Esophagus muscularis mucosa (tissue), 4 donors: ENCODE data around the gene SMCO4.

ENCODE experiments used
- CTCF ChIP-seq, 3 experiments: fragments of 200-600 bp in 2 of 3; fragments of 450-650 bp in 1 of 3; sonication (generic) in 2 of 3; IDR thresholded peaks; one replicate each; pipeline ENCODE4 v1.5.1; 2017 to 2019; ENCODE audit warnings: antibody characterized with exemption in 3 of 3, mild to moderate bottlenecking in 2 of 3, moderate library complexity in 1 of 3
- EP300 ChIP-seq: sonication (generic); formaldehyde crosslinking; IDR thresholded peaks from one replicate; pipeline ENCODE4 v1.6.1; 2017; ENCODE audit warnings: antibody characterized with exemption
- POLR2A ChIP-seq: fragments of 450-650 bp; IDR thresholded peaks from one replicate; pipeline ENCODE4 v1.6.1; 2017; ENCODE audit warnings: antibody characterized with exemption, moderate library complexity, mild to moderate bottlenecking, low read depth
- POLR2AphosphoS5 ChIP-seq, 2 donors: sonication (generic); formaldehyde crosslinking; IDR thresholded peaks; one replicate each; pipeline ENCODE4 v1.6.1; 2017; ENCODE audit warnings: antibody characterized with exemption in 2 of 2

GRCh38 chr11:93432247-93432646, 110.9 kb downstream of the SMCO4 start:
- TF ChIP-seq CTCF (IDR thresholded peaks at IDR 0.05) (no peak), EP300 (no peak), POLR2A (no peak), POLR2AphosphoS5 (IDR thresholded peaks at IDR 0.05) (no peak)
